HepG2 (cell line): Measurements from ENCODE around the gene VAMP2. TPM values are rescaled to one million over a fixed set of nuclear protein-coding genes. Genes with fewer than 3 reads are reported as not detected.

Experiments
- ADNP ChIP-seq: sonication (generic); formaldehyde crosslinking; IDR thresholded peaks from 2 replicates; pipeline ENCODE4 v1.4.0; 2020; ENCODE audit warnings: missing genetic modification reagents
- ARID2 ChIP-seq: sonication (generic); formaldehyde crosslinking; IDR thresholded peaks from 2 replicates; pipeline ENCODE4 v1.8.1; 2022; ENCODE audit warnings: mild to moderate bottlenecking, missing genetic modification reagents, borderline replicate concordance
- ATF3 ChIP-seq: sonication (generic); formaldehyde crosslinking; IDR thresholded peaks from 2 replicates; pipeline ENCODE4 v1.4.0; 2020; ENCODE audit warnings: missing genetic modification reagents
- DNMT3B ChIP-seq: conservative IDR thresholded peaks from 2 replicates; pipeline ENCODE4 v1.6.1; 2016; ENCODE audit warnings: missing biosample characterization, control low read depth
- E2F1 ChIP-seq: sonication (generic); formaldehyde crosslinking; IDR thresholded peaks from 2 replicates; pipeline ENCODE4 v1.5.0; 2020; ENCODE audit warnings: missing genetic modification reagents
- JUNB ChIP-seq: sonication (generic); formaldehyde crosslinking; IDR thresholded peaks from 2 replicates; pipeline ENCODE4 v1.8.0; 2022; ENCODE audit warnings: missing genetic modification reagents, mild to moderate bottlenecking, borderline replicate concordance
- KDM2A ChIP-seq: sonication (generic); formaldehyde crosslinking; IDR thresholded peaks from 2 replicates; pipeline ENCODE4 v1.4.0; 2020; ENCODE audit warnings: low read depth, missing genetic modification reagents, borderline replicate concordance
- KDM4B ChIP-seq: sonication (generic); formaldehyde crosslinking; IDR thresholded peaks from 2 replicates; pipeline ENCODE4 v1.4.0; 2020; ENCODE audit warnings: missing genetic modification reagents
- MLX ChIP-seq: IDR thresholded peaks from 2 replicates; pipeline ENCODE4 v1.6.1; 2016
- REXO4 ChIP-seq: sonication (generic); formaldehyde crosslinking; IDR thresholded peaks from 2 replicates; pipeline ENCODE4 v1.8.0; 2022; ENCODE audit warnings: missing genetic modification reagents, mild to moderate bottlenecking, borderline replicate concordance
- USF2 ChIP-seq, 2 experiments: sonication (generic) in 1 of 2; formaldehyde crosslinking in 1 of 2; IDR thresholded peaks; 2 replicates each; pipeline versions ENCODE4 v1.5.1 to v1.6.1; 2011 to 2020; ENCODE audit warnings: borderline replicate concordance in 1 of 2, low read depth in 1 of 2, low read length in 1 of 2, mild to moderate bottlenecking in 1 of 2, missing genetic modification reagents in 1 of 2, moderate library complexity in 1 of 2
- ZNF20 ChIP-seq: sonication (generic); formaldehyde crosslinking; IDR thresholded peaks from 2 replicates; pipeline ENCODE4 v1.4.0; 2020; ENCODE audit warnings: mild to moderate bottlenecking, moderate library complexity, missing genetic modification reagents
- ZNF263 ChIP-seq: sonication (generic); formaldehyde crosslinking; IDR thresholded peaks from 2 replicates; pipeline ENCODE4 v1.4.0; 2020; ENCODE audit warnings: missing genetic modification reagents
- ZNF383 ChIP-seq: sonication (generic); formaldehyde crosslinking; IDR thresholded peaks from 2 replicates; pipeline ENCODE4 v1.4.0; 2020; ENCODE audit warnings: missing genetic modification reagents, mild to moderate bottlenecking, borderline replicate concordance
- ZNF558 ChIP-seq: sonication (generic); formaldehyde crosslinking; IDR thresholded peaks from 2 replicates; pipeline ENCODE4 v1.9.0; 2022; ENCODE audit warnings: mild to moderate bottlenecking, missing genetic modification reagents, borderline replicate concordance
- ZNF572 ChIP-seq: sonication (generic); formaldehyde crosslinking; IDR thresholded peaks from 2 replicates; pipeline ENCODE4 v1.5.1; 2020; ENCODE audit warnings: mild to moderate bottlenecking, missing genetic modification reagents
- polyA plus RNA-seq, 8 experiments: library from polyadenylated mRNA; depleted of rRNA in 3 of 8; stranded (reverse) in 7 of 8; unstranded in 1 of 8; fragments of >200 nt; fragmentation: Illumina TruSeq in 4 of 8; extraction: Trizol in 4 of 8; gene quantifications; 2 replicates each; pipeline versions ENCODE4 v1.2.1 to v1.2.3, GENCODE V29; 2011 to 2016; ENCODE audit warnings: low read depth in 4 of 8, missing spikeins in 1 of 8, mixed read lengths in 1 of 8; ENCODE audit not compliant: insufficient read depth in 1 of 8
- total RNA-seq, 5 experiments: library from RNA; depleted of rRNA; stranded (reverse); fragments of >200 nt; fragmentation: Illumina TruSeq; extraction: Trizol; gene quantifications; 2 replicates each; pipeline ENCODE4 v1.2.3, GENCODE V29; 2016; ENCODE audit warnings: low read depth in 1 of 5
- TF ChIP-seq, protein P1 (sequence below): sonication (generic); formaldehyde crosslinking; IDR thresholded peaks from 2 replicates; pipeline ENCODE4 v1.9.0; 2021; ENCODE audit warnings: missing genetic modification reagents, borderline replicate concordance
- TF ChIP-seq, protein P2 (sequence below): sonication (generic); formaldehyde crosslinking; IDR thresholded peaks from 2 replicates; pipeline ENCODE4 v1.8.0; 2022; ENCODE audit warnings: mild to moderate bottlenecking, missing genetic modification reagents

VAMP2 gene
- total and polyA plus RNA-seq, 2 of the 13 experiments (the other 11 are each of a cell fraction or from before 2014, with no cell fraction given) = 3.9 to 17.2 TPM

- TF ChIP-seq USF2 (IDR thresholded peaks at IDR 0.05; ENCODE audit: low read depth, low read length) (no peak), USF2 (CRISPR knock-in tag; IDR thresholded peaks at IDR 0.05; ENCODE audit: borderline replicate concordance) (no peak), REXO4 (CRISPR knock-in tag) (no peak), KDM2A (CRISPR knock-in tag) (peak; percentile 31; the same call in 1 of the 2 replicates), ADNP (CRISPR knock-in tag) (no peak), KDM4B (CRISPR knock-in tag) (peak; percentile 24; the same call in 1 of the 2 replicates), DNMT3B (CRISPR knock-in tag) (0 out of 2 replicates have a peak, but pooled peaks have one; percentile 55), ZNF572 (no peak), MLX (CRISPR knock-in tag) (0 out of 2 replicates have a peak, but pooled peaks have one; percentile 22), ARID2 (CRISPR knock-in tag) (no peak), ZNF263 (no peak; the same call in 1 of the 2 replicates), ZNF20 (no peak), E2F1 (CRISPR knock-in tag) (no peak), ATF3 (CRISPR knock-in tag) (peak; percentile 21; the same call in 1 of the 2 replicates), ZNF558 (peak; percentile 55; the same call in 1 of the 2 replicates), JUNB (CRISPR knock-in tag) (no peak), ZNF383 (no peak)
- TF ChIP-seq, protein P1, sequence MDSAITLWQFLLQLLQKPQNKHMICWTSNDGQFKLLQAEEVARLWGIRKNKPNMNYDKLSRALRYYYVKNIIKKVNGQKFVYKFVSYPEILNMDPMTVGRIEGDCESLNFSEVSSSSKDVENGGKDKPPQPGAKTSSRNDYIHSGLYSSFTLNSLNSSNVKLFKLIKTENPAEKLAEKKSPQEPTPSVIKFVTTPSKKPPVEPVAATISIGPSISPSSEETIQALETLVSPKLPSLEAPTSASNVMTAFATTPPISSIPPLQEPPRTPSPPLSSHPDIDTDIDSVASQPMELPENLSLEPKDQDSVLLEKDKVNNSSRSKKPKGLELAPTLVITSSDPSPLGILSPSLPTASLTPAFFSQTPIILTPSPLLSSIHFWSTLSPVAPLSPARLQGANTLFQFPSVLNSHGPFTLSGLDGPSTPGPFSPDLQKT (CRISPR knock-in tag) = no peak
- TF ChIP-seq, protein P2, sequence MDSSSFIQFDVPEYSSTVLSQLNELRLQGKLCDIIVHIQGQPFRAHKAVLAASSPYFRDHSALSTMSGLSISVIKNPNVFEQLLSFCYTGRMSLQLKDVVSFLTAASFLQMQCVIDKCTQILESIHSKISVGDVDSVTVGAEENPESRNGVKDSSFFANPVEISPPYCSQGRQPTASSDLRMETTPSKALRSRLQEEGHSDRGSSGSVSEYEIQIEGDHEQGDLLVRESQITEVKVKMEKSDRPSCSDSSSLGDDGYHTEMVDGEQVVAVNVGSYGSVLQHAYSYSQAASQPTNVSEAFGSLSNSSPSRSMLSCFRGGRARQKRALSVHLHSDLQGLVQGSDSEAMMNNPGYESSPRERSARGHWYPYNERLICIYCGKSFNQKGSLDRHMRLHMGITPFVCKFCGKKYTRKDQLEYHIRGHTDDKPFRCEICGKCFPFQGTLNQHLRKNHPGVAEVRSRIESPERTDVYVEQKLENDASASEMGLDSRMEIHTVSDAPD = 0 out of 2 replicates have a peak, but pooled peaks have one; percentile 16
Measured at GRCh38 chr17:8119581-8120519, 42.9 kb downstream of the VAMP2 start (continued).
